HCEC 1CT (cell line): ENCODE results near the gene TMEM145.
"Not testable (repeated sequence)": the region's sequence is repeated elsewhere in the genome, so short reads cannot be mapped to it uniquely, and the experiment has no call there.

Source experiments
- DNase-seq: peaks from one replicate; pipeline ENCODE4 v3.0.0-alpha.2; 2017

The TMEM145 gene

DNA sequence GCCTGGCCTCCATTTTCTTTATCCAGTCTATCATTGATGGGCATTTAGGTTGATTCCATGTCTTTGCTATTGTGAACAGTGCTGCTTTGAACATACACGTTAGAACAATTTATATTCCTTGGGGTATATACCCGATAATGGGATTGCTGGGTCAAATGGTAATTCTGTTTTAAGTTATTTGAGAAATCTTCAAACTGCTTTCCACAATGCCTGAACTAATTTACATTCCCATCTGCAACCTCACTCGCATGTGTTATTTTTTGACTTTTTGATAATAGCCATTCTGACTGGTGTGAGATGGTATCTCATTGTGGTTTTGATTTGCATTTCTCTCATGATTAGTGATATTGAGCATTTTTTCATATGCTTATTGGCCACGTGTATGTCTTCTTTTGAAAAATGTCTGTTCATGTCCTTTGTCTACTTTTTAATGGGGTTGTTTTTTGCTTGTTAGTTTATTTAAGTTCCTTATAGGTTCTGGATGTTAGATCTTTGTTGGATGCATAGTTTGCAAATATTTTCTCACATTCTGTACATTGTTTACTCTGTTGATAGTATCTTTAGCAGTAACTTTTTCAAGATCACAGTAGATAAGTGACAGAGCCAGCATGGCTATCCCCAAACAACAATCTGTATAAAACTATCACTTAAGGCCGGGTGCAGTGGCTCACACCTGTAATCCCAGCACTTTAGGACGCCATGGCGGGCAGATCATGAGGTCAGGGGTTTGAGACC is 26.2 kb downstream of the TMEM145 start:
- not testable (repeated sequence) for DNase-seq

GRCh38 chr19:42339922-42340321 is 26.8 kb downstream of the TMEM145 start:
- DNase-seq: not testable (repeated sequence)

DNA sequence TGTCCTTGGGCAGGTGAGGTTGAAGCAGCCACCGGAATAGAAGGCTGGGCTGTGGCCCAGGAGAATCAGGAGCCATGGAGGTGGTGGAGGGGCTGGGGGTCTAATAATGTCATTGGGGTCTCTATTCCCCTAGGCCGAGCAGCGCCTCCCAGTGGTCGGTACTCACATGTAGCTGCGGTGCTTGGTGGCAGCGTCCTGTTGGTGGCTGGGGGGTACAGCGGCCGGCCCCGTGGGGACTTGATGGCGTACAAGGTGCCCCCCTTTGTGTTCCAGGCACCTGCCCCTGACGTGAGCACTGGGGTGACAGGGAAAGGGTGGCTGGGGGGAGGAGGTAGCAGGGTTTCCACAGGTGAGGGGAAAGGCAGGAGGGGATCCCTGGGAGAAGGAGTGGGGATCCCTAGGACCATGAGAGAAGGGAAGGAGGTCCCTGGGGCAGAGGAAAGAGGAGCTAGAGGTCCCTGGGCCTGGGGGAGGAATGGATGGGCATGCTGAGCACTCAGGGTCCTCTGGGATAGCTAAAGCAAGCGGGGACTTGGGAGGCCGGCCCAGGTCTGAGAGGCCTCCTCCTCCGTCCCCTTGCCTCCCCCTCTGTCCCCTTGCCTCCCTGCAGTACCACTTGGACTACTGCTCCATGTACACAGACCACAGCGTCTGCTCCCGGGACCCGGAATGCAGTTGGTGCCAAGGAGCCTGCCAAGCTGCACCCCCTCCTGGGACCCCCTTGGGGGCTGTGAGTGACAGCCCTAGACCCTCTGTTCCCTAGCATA is 30.4 kb downstream of the TMEM145 start:
- DNase-seq: no peak

- DNase-seq: no peak
Observed at GRCh38 chr19:42344336-42344893, 31.3 kb downstream of the TMEM145 start.

DNA sequence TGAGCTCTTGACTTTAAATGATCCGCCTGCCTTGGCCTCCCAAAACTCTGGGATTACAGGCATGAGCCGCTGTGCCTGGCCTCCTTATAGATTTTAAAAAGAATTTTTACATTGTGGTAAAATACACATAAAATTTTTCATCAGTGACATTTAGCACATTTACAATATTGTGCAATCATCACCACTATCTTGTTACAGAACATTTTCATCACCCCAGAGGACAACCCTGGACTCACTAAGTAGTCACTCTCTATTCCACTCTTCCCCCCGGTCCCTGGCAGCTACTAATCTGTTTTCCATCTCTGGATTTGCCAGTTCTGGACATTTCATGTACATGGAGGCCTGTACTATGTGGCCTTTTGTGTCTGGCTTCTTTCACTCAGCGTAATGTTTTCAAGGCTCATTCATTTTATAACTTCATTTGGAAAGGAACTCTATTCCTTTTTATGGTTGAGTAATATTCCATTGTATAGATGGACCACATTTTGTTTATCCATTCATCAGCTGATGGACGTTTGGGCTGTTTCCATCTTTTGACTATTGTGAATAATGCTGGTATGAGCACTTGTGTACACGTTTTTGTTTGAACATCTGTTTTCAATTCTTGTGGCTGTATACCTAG is 32.2 kb downstream of the TMEM145 start:
- DNase-seq: peak; percentile 55

GRCh38 chr19:42348211-42348610 is 35.1 kb downstream of the TMEM145 start:
- DNase-seq: no peak

DNA sequence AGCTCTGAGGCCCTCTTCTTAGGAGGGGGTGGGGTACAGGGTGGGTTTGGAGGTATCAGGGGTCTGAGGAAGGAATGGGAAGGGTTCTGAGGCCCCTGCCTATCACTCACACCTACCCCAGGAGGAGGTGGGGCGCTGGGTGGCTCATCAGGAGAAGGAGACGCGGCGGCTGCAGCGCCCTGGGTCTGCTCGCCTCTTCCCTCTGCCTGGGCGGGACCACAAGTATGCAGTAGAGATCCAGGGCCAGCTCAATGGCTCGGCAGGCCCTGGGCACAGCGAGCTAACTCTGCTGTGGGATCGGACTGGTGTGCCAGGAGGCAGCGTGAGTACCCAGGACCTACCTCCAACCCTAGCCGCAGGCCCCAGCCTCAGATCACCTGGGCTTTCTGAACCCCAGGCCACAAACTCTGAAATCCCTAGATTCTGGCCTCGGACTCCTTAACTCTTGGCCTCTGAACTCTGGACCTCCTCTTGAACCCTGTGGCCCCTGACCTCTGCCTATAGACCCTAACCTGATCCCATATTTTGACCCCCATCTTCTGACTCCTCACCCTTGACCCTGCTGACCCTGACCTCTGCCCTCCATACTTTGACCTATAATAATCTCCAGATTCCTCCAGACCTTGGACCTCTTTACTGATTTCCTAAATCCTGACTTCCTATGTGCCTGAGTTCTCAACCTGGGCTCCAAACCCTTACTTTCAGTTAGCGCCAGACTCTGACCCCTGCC is 36.4 kb downstream of the TMEM145 start:
- DNase-seq: no peak

DNA sequence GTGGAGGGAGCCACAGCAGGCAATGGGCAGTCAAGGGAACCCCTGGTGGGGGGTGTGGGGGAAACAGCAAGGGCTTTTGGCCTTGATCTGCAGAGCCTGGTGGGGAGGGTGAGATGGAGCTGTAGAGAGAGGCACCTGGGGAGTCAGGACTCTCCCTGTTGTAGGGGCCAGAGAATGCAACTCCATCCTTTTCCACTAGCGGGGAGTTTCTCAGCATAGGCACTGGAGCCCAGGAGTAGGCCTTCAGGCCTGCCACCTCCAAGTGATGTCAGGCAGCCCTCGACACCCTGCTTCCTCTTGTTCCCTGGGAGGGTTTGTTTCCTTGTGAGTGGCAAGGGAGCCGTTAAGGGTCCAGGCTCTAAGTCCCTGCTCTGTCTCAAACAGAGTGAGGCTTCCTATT is 37.3 kb downstream of the TMEM145 start:
- DNase-seq: no peak

- DNase-seq: no peak
Observed at GRCh38 chr19:42351079-42351735, 38.1 kb downstream of the TMEM145 start.

DNA sequence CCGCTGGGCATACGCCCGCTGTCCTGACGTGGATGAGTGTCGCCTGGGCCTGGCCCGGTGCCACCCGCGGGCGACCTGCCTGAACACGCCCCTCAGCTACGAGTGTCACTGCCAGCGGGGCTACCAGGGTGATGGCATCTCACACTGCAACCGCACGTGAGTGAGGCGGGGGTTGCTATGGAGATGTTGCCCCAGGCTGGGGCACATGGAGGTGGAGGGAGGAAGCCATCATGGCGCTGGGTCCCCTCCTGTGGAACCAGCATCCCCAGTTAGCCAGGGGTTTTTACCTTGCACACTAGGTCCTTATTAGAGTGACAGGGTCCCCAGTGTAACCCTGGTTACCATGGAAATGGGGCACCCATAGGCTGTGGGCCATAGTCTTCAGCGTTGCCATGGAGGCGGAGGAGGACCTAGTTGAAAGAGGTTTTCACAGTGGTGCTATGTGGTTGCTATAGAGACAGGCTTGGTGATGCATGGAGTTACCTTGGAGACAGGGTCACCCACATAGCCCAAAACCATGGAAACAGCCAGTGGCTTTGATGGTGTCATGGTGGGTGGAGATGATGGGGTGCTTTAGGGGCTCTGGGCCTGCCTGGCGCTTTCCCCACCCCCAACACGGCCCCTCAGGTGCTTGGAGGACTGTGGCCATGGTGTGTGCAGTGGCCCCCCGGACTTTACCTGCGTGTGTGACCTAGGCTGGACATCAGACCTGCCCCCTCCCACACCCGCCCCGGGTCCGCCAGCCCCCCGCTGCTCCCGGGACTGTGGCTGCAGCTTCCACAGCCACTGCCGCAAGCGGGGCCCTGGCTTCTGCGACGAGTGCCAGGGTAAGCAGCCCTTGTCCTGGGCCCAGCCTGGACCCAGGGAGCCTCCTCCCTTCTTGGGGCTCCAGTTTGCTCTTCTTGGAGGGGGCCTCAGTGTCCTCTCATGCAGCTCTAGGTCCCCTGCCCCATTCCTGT is 39.5 kb downstream of the TMEM145 start:
- no peak for DNase-seq

GRCh38 chr19:42353341-42354015 is 40.4 kb downstream of the TMEM145 start:
- DNase-seq: no peak

GRCh38 chr19:42355896-42356295 is 42.8 kb downstream of the TMEM145 start:
- DNase-seq: no peak

DNA sequence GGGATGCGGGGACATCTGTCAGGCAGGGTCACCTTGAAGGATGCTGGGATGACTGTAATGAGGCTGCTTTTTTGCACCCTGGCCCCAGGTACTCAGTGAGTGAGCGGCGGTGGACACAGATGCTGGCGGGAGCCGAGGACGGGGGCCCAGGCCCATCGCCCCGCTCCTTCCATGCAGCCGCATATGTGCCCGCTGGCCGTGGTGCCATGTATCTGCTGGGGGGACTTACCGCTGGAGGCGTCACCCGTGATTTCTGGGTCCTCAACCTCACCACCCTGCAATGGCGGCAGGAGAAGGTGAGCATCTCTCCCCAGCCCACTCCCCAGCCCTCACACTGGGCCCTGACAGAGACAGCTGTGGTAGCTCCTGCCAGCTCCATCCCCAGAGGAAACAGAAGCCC is 43.6 kb downstream of the TMEM145 start:
- DNase-seq: no peak

GRCh38 chr19:42357290-42357689 is 44.2 kb downstream of the TMEM145 start:
- DNase-seq: no peak

- DNase-seq: no peak
Observed at GRCh38 chr19:42360787-42361544, 47.9 kb downstream of the TMEM145 start.

- no peak for DNase-seq
Observed at GRCh38 chr19:42361545-42361910, 48.4 kb downstream of the TMEM145 start.

DNA sequence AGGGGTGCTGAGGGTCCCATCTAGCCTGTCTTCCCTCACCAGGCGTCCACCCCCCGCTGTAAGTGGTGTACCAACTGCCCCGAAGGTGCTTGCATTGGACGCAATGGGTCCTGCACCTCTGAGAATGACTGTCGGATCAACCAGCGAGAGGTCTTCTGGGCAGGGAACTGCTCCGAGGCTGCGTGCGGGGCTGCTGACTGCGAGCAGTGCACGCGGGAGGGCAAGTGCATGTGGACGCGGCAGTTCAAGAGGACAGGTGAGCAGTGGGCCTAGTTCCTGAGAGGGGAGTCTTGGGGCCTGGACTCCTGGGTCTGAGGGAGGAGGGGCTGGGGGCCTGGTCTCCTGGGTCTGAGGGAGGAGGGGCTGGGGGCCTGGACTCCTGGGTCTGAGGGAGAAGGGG is 49.2 kb downstream of the TMEM145 start:
- no peak for DNase-seq

- DNase-seq: no peak
Observed at GRCh38 chr19:42362891-42363440, 49.9 kb downstream of the TMEM145 start.

- no peak for DNase-seq
Observed at GRCh38 chr19:42363614-42364346, 50.7 kb downstream of the TMEM145 start.
